PFSK-1 (cell line): ENCODE measurements around the gene SUCLG2.

Experiments
- FOXP2 ChIP-seq: optimal IDR thresholded peaks from 2 replicates; pipeline ENCODE3; 2011; ENCODE audit warnings: borderline replicate concordance, control low read depth, inconsistent platforms; ENCODE audit not compliant: insufficient read depth; ENCODE audit errors: extremely low read length, extremely low read depth
- POLR2AphosphoS5 ChIP-seq: IDR thresholded peaks from 2 replicates; pipeline ENCODE4 v1.6.1; 2012; ENCODE audit warnings: low read depth, mild to moderate bottlenecking, control low read depth, low read length, moderate library complexity
- REST ChIP-seq, 2 experiments: IDR thresholded peaks; 2 replicates each; pipeline versions ENCODE4 v1.6.1 to v1.8.0; 2011 to 2012; ENCODE audit warnings: low read depth in 2 of 2, low read length in 2 of 2, control low read depth in 1 of 2, inconsistent platforms in 1 of 2, mild to moderate bottlenecking in 1 of 2, moderate library complexity in 1 of 2; ENCODE audit not compliant: insufficient read depth in 1 of 2
- TAF1 ChIP-seq: IDR thresholded peaks from 2 replicates; pipeline ENCODE4 v1.6.1; 2012; ENCODE audit warnings: low read length, control low read depth, borderline replicate concordance; ENCODE audit not compliant: insufficient read depth

- TF ChIP-seq REST (IDR thresholded peaks at IDR 0.05; ENCODE audit: insufficient read depth in 1 of 2, low read depth in 2 of 2, low read length in 2 of 2) (no peak), FOXP2 (no peak), TAF1 (no peak), POLR2AphosphoS5 (no peak)
Observed at GRCh38 chr3:67489816-67490215, 164.6 kb downstream of the SUCLG2 start.
